ENCODE results near the gene KNCN. TPM values are rescaled to one million over a fixed set of nuclear protein-coding genes. Genes with fewer than 3 reads are reported as not detected.

KNCN gene
- total and polyA plus RNA-seq, 7 donors: not detected

DNA sequence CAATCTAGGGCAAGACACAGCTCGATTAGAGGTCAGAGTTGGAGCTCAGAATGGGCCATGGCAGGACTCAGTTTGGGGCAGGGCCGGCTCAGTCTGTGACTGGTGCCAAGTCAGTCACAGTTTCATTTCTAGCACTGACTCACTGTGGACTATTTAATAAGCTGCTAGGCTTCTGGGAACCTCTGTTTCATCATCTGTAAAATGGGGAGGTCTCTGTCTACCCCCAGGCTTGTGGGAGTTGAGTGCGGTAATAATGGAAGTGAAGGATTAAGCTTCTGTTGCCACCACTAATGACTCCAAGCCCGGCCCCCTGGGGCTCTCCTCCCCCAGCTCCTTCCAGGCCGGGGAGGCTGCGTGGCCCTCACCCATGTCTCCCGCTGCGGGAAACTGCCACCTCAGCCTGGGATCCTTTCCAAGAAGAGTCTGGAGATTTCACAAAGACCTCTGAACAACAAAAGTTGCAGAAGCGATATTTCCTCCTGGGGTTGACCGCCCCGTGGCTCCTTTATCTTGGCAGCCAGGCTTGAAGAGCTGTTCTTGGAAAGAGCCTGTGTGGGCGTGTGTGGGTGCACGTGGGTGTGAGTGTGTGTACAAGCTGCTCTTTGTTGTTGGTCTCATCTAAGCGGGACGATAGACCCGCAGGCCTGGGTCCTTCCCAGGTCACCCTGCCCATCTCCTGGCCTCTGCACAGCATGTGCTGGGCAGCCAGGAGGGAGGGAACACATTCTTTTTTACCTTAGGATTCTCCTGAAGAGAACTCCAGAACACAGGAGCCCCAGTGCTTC, 29.1 kb downstream of the KNCN start:
- ATAC-seq (peak; percentile 44 to 69 (median 49)), DNase-seq (peak; percentile 63 to 64)
- Histone ChIP-seq H3K4me3 (no peak overlapping the region), H3K27me3 (ENCODE audit: insufficient read depth in 3 of 3, low read length in 2 of 3) (peaks cover 0 to 8% (median 3%) of the 10 kb centered on the region in 3 donors), H3K4me1 (no peaks in the 10 kb centered on the region), H3K36me3 (ENCODE audit: insufficient read depth in 1 of 2, low read depth in 1 of 2) (no peaks in the 10 kb centered on the region), H3K9me3 (no peaks in the 10 kb centered on the region), H3K27ac (no peak overlapping the region)
- TF ChIP-seq, protein P1, sequence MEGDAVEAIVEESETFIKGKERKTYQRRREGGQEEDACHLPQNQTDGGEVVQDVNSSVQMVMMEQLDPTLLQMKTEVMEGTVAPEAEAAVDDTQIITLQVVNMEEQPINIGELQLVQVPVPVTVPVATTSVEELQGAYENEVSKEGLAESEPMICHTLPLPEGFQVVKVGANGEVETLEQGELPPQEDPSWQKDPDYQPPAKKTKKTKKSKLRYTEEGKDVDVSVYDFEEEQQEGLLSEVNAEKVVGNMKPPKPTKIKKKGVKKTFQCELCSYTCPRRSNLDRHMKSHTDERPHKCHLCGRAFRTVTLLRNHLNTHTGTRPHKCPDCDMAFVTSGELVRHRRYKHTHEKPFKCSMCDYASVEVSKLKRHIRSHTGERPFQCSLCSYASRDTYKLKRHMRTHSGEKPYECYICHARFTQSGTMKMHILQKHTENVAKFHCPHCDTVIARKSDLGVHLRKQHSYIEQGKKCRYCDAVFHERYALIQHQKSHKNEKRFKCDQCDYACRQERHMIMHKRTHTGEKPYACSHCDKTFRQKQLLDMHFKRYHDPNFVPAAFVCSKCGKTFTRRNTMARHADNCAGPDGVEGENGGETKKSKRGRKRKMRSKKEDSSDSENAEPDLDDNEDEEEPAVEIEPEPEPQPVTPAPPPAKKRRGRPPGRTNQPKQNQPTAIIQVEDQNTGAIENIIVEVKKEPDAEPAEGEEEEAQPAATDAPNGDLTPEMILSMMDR (IDR thresholded peaks at IDR 0.05): no peak
- intact Hi-C loops (cut with DNase I): no loop called here
- 38 to 48% (median 39%) methylated on average over 16 of the region's 16 CpGs for WGBS, 3 donors

DNA sequence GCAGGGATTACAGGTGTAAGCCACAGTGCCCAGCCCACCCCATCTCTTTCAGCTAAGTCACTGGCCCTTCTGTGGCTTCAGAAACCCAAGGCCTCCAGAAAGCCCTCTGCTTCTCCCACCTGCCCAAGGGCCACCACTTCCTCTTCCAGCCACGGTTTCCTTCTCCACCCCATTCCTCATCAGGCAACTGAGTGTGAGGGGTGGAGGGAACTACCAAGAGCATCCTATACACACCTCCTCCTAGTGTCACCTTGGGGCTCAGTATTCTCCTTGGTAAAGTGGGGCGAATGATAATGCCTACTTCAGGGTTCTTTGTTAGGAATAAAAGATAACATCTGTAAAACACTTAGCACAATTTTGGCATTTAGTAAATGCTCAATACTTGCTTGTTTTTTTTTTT, 30.0 kb downstream of the KNCN start:
- WGBS, 3 donors: 78 to 91% (median 88%) methylated on average over 2 of the region's 2 CpGs
- intact Hi-C loops (cut with DNase I): no loop called here

DNA sequence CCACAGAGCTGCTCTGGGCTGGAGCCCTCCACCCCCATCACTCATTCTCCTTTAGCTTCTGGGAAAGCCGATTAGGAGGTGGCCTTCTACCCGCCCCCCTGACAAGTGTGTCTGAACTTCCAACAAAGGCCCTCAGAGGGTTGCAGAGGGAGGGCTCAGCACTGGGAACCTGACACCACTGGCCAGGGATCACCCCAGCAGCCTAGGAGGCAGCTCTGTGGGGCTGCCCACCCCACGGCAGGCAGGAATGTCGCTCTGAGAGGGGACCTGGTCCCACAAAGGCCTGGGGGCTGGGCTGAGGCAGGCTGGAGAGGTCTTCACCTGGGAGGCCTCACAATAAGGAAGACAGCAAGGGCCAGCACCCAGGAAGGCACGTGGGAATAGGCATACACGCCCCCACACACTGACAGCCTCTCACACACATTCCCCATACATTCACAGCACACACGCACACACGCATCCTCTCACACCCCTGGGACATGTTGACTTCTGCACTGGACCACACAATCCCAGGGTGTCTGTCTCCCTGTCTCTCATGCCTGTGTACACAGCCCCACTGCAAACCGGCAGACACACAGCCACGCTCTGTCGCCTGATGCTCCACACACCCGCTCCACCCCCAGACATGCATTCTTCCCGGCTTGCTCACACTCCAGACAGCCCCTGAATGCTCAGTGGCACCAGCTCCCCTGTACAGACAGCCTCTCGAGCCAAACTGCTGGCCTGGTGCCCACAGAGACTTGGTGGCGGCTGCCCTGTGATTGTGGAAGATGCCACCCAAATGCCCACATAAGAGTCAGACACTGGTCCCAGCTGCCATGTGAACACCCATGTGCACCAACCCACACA, 31.2 kb downstream of the KNCN start:
- Histone ChIP-seq H3K4me1 (no peaks in the 10 kb centered on the region), H3K27ac (no peak overlapping the region), H3K36me3 (ENCODE audit: insufficient read depth in 1 of 2, low read depth in 1 of 2) (no peaks in the 10 kb centered on the region), H3K27me3 (ENCODE audit: insufficient read depth in 3 of 3, low read length in 2 of 3) (peaks cover 0 to 8% (median 0%) of the 10 kb centered on the region in 3 donors), H3K4me3 (no peak overlapping the region), H3K9me3 (no peaks in the 10 kb centered on the region)
- intact Hi-C loops (cut with DNase I): no loop called here
- TF ChIP-seq, protein P1 (IDR thresholded peaks at IDR 0.05): no peak
- no peak for ATAC-seq
- WGBS, 3 donors: 50 to 57% (median 53%) methylated on average over 14 to 15 of the region's 15 CpGs
- peak in 1 of 2 donors; percentile 43 for DNase-seq

More for the DNA sequence above, 30.0 kb downstream of the KNCN start:
- Histone ChIP-seq H3K9me3 (no peaks in the 10 kb centered on the region), H3K4me3 (no peak overlapping the region), H3K27ac (no peak overlapping the region), H3K4me1 (no peaks in the 10 kb centered on the region), H3K36me3 (ENCODE audit: insufficient read depth in 1 of 2, low read depth in 1 of 2) (no peaks in the 10 kb centered on the region), H3K27me3 (ENCODE audit: insufficient read depth in 3 of 3, low read length in 2 of 3) (peaks cover 0 to 8% (median 3%) of the 10 kb centered on the region in 3 donors)
- ATAC-seq (no peak), DNase-seq (no peak)
- TF ChIP-seq, protein P1 (IDR thresholded peaks at IDR 0.05): no peak

DNA sequence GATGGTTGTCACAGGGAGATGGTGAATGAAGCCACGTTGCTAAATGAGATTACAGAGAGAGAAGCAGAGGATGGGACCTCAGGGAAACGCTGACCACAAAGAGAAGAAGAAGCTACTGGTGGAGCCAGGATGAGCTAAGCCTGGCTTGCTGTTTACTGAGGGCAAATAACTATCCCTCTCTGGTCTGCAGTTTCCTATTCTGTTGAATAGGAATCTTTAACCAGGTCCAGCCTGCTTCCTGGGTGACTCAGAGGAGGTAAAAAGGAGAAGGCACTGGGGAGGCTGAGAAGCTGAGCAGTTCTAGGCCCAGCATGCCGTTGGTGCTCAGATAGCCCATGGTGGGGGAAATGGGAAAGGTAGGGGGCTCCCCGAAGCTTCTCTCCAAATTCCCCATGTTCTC, 32.2 kb downstream of the KNCN start:
- Histone ChIP-seq H3K27me3 (ENCODE audit: insufficient read depth in 3 of 3, low read length in 2 of 3) (peaks cover 0 to 8% (median 2%) of the 10 kb centered on the region in 3 donors), H3K4me3 (no peak overlapping the region), H3K9me3 (no peaks in the 10 kb centered on the region), H3K27ac (no peak overlapping the region), H3K4me1 (no peaks in the 10 kb centered on the region), H3K36me3 (ENCODE audit: insufficient read depth in 1 of 2, low read depth in 1 of 2) (no peaks in the 10 kb centered on the region)
- intact Hi-C loops (cut with DNase I): no loop called here
- WGBS, 3 donors: 73 to 83% (median 76%) methylated on average over 4 of the region's 4 CpGs
- TF ChIP-seq, protein P1 (IDR thresholded peaks at IDR 0.05): no peak
- no peak for DNase-seq
- no peak for ATAC-seq

All from psoas muscle (tissue), 8 donors.